DLD1 (cell line): ENCODE data around the gene PAFAH2.
"Not testable (repeated sequence)": the region's sequence is repeated elsewhere in the genome, so short reads cannot be mapped to it uniquely, and the experiment has no call there.

Experiments used
- in situ Hi-C: cut with HindIII; loops from 2 replicates; pipeline ENCODE4 v1.10.0; 2017; ENCODE audit warnings: low sequenced_read_pairs

PAFAH2 gene

DNA sequence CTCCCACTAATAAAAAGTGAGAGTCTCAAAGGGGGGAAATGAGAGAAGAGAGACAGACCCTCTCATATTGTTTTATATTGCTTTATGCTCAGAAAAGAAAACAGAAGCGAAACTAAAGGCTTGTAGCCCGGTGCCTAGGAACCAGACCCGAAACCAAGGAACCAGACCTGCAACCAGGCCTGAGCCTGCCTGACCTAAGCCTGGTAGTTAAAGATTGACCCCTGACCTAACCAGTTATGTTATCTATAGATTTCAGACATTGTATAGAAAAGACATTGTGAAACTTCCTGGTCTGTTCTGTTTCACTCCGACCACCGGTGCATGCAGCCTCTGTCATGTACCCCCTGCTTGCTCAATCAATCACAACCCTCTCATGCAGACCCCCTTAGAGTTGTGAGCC lies 54.4 kb downstream of the PAFAH2 start:
- in situ Hi-C loops, result not testable (repeated sequence)

DNA sequence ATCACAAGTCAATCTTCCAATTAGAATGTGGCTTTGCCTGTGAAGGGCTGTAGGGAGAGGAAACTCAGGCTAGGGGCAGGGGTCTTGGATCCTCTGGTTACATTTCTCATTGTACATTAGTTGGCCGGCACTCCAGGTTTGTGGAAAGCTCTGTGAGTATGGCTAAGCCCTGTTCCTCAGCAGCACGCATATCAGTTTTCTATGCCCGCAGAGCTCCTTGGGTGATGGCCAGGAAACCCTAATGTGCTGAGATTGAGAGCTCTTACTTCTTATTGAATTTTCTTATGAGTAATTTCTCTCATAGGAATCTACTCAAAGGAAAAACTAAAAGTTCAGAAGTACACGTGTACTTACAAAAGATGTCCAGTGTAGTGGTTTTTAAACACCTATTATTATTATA lies 60.9 kb downstream of the PAFAH2 start:
- in situ Hi-C loops, result no loop called here

GRCh38 chr1:25933479-25934365 lies 64.1 kb downstream of the PAFAH2 start:
- in situ Hi-C loops, result no loop called here

GRCh38 chr1:25932811-25933400 lies 65.0 kb downstream of the PAFAH2 start:
- in situ Hi-C loops, result not testable (repeated sequence)

DNA sequence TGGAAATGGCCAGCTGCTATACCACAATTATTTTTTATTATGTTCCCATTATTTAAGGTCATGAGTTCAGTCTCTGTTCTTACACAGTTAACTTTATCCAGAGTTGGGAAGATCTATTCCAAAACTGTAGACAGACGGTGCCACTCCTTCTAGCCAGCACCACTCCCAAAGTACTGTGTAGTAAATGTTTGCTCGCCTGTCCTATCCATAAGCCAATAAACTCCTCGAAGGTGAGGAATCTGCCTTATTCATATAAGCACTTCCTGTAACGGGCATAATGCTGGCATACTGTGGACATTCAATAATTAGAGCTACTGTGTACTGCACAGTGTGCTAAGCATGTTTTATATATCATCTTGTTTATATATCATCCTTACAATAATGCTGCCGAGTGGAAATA lies 65.5 kb downstream of the PAFAH2 start:
- in situ Hi-C loops, result no loop called here

GRCh38 chr1:25929016-25929415 lies 68.8 kb downstream of the PAFAH2 start:
- in situ Hi-C loops, result no loop called here

DNA sequence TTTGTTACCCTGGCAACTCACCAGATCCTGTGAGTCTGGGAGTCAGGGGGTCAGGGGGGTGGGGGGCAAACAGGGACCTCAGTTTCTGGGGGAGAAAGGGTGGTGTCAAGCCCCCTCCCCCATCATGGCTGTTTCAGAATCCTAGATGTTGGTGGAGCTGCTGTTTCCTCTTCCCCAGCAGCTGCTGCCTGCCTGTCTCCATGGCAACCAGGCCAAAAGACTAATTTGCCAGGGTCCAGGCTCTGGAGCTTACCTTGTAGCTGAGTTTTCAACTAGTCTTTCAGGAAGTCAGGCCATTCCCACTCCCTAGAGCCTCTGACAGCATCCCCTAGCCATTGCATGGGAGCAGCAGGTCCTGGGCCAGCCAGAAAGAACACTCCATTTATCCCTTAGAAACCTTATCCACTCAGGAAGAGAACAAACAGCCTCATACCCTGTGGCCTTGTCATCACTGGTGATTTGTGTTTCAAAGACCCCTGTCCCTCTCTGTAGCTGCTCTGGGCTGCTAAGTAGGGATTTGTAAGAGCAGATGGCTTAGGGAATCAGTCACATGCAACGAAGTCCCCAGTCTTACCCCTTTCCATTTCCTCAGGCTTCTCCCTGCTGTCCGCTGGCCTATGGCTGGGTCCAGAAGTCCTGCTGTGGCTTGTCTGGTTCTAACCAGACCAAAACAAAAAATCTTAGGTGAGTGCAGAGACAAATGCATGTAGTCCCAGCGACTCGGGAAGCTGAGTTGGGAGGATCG lies 70.2 kb downstream of the PAFAH2 start:
- in situ Hi-C loops, result no loop called here

- in situ Hi-C loops, result no loop called here
Observed at GRCh38 chr1:25926731-25927496, 70.9 kb downstream of the PAFAH2 start.

DNA sequence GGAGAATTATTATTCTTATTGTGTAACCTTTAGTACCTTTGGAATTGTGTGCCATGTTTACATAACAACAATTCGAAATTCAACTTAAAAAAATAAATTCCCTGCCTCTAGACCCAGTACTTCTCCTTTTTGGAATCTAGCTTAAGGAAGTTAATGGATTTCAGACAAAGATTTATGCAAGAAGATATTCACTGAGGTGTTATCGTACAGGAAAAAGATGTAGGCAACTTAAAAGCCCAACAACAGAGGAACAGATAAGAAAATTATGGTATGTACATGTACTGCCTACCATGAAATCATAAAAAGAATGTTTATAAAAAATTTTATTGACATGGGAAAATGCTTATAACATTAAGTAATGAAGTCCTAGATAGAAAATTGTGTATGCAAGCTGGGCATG lies 73.4 kb downstream of the PAFAH2 start:
- in situ Hi-C loops, result no loop called here

GRCh38 chr1:25922971-25923552 lies 74.8 kb downstream of the PAFAH2 start:
- in situ Hi-C loops, result no loop called here

- in situ Hi-C loops, result no loop called here
Observed at GRCh38 chr1:25922056-25922970, 75.5 kb downstream of the PAFAH2 start.

- in situ Hi-C loops, result no loop called here
Observed at GRCh38 chr1:25918615-25919014, 79.2 kb downstream of the PAFAH2 start.

DNA sequence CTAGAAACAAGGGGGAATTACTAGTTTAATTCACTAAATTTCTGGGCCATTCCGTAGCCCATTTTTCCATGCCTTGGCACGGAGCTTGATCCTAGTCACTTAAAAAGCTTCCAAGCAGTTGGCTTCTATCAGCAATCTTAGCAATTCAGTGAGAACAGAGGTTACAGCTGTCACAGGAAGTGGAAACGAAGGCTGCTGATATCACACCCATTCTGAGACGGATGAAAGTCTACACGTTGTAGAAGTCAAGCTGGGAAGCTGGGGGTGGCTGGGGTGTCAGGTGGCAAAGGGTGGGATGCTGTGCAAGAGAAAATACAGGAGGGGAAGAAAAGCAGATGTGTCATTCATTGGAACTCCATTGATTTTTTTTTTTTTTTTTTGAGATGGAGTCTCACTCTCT lies 79.9 kb downstream of the PAFAH2 start:
- in situ Hi-C loops, result no loop called here

DNA sequence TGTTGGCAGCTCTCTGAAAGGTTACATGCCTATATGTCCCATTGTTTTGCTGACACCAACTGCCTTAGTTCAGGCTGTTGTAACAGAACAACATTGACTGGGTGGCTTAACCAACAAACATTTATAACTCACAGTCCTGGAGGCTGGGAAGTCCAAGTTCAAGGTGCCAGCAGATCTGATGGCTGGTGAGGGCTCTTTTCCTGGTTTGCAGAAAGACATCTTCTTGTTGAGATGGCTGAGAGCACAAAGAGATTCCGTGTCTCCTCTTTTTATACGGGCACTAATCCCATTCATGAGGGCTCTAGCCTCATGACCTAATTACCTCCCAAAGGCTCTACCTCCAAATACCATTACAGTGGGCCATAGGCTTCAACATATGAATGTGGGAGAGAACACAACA lies 81.4 kb downstream of the PAFAH2 start:
- in situ Hi-C loops, result no loop called here

GRCh38 chr1:25914074-25914995 lies 83.5 kb downstream of the PAFAH2 start:
- in situ Hi-C loops, result no loop called here

- in situ Hi-C loops, result no loop called here
Observed at GRCh38 chr1:25913206-25913605, 84.7 kb downstream of the PAFAH2 start.

- in situ Hi-C loops, result no loop called here
Observed at GRCh38 chr1:25912076-25912831, 85.6 kb downstream of the PAFAH2 start.

- in situ Hi-C loops, result no loop called here
Observed at GRCh38 chr1:25911162-25911561, 86.7 kb downstream of the PAFAH2 start.
